22Rv1 (cell line): ENCODE measurements around the gene RFTN2.

Source experiments
- H3K27ac ChIP-seq: fragments of 450-650 bp; 2 replicates; pipeline ENCODE4 v1.5.1; 2017
- ZFX ChIP-seq: fragments of 450-650 bp; IDR thresholded peaks from 2 replicates; pipeline ENCODE4 v1.6.1; 2017; ENCODE audit warnings: antibody characterized with exemption, borderline replicate concordance
- TF ChIP-seq, protein P1 (sequence below): fragments of 450-650 bp; IDR thresholded peaks from 2 replicates; pipeline ENCODE4 v1.5.1; 2017; ENCODE audit warnings: mild to moderate bottlenecking

Gene RFTN2

DNA sequence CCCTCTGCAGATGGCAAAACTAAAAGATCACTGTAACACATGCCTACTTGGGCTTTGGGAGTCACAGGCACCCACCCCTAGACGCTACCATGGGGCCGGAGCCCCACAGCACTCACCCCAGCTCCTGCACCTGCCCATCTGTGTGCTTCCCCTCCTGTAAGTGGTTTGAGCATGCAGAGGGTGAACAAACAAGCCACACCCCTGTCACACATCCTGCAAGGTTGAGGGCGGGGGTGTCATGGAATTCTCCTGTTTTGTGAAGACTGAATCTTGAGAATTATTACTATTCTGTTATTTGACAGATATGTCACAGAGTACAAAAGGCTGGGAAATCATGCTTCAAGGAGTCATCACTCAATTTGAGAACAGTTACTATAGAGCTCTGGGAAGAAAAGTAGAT, 60.9 kb downstream of the RFTN2 start:
- TF ChIP-seq ZFX = no peak
- TF ChIP-seq, protein P1, sequence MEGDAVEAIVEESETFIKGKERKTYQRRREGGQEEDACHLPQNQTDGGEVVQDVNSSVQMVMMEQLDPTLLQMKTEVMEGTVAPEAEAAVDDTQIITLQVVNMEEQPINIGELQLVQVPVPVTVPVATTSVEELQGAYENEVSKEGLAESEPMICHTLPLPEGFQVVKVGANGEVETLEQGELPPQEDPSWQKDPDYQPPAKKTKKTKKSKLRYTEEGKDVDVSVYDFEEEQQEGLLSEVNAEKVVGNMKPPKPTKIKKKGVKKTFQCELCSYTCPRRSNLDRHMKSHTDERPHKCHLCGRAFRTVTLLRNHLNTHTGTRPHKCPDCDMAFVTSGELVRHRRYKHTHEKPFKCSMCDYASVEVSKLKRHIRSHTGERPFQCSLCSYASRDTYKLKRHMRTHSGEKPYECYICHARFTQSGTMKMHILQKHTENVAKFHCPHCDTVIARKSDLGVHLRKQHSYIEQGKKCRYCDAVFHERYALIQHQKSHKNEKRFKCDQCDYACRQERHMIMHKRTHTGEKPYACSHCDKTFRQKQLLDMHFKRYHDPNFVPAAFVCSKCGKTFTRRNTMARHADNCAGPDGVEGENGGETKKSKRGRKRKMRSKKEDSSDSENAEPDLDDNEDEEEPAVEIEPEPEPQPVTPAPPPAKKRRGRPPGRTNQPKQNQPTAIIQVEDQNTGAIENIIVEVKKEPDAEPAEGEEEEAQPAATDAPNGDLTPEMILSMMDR = no peak

DNA sequence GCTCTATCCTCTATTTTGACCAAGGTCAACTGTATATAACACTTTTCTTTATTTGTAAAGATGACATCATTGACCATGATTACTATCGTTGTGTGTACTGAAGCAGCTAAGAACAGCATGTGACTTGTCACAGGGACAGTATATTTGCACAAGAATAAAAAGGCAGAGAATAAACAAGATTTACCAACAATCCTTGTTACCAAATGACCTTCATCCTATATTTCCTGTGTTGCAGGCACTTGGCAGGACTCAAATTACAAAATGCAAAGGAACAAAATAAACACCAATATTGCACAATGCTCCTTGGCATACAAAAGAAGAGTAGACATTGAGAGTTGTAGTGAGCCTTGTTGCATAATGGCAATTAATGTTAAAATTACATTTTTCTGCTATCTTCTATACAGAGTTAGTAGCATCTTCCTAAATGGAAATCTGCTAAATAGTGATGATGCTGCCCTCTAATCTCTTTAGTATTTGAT, 61.8 kb downstream of the RFTN2 start:
- H3K27ac ChIP-seq = peak overlapping the region; percentile 95
- TF ChIP-seq, protein P1 = no peak
- TF ChIP-seq ZFX = no peak

More for the DNA sequence above, 60.9 kb downstream of the RFTN2 start:
- H3K27ac ChIP-seq = peak overlapping the region; percentile 95

DNA sequence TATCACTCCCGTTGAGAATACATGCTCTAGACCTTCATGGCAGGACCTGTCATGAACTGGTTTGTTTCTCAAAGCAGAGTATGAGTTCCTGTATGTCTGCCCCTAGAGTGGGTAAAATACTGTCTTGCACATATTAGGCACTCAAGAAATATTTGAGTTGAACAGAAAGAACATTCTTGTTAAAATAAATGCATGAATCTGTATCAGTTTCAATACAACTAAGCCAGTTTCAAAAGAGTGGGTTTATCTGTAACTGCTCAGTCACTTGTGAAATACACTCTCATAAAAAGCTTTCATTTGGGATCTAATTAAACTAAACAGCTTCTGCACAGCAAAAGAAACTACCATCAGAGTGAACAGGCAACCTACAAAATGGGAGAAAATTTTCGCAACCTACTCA, 69.2 kb downstream of the RFTN2 start:
- no peak for TF ChIP-seq ZFX
- TF ChIP-seq, protein P1 = no peak
- H3K27ac ChIP-seq = no peak overlapping the region

DNA sequence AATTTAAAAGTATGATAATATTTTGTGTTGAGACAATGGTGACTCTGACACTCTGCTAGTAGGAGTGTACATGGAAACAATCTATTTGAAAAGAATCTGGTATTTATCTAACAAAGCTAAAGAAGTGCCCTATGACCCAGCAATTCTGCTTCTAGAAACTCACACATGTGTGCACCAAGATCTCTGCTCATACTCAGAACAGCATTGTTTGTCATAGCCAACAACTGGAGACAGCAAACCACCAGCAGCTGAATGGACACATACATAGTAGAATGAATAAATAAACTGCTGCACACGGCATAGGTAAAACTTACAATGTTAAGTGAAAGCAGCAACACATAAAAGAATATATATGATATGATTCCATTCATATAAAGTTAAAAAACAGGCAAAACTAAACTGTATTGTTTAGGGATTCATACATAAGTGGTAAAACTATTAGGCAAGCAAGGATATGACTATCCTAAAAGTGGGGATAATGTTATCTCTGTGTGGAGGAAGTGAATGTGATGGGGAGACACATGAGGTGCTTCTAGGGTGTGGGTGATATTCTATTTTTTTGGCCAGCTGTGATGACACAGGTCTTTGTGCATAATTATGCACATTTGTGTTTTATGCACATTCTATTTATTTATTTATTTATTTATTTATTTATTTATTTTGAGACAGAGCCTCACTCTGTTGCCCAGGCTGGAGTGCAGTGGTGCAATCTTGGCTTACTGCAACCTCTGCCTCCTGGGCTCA, 71.1 kb downstream of the RFTN2 start:
- TF ChIP-seq ZFX = no peak
- TF ChIP-seq, protein P1 = no peak

DNA sequence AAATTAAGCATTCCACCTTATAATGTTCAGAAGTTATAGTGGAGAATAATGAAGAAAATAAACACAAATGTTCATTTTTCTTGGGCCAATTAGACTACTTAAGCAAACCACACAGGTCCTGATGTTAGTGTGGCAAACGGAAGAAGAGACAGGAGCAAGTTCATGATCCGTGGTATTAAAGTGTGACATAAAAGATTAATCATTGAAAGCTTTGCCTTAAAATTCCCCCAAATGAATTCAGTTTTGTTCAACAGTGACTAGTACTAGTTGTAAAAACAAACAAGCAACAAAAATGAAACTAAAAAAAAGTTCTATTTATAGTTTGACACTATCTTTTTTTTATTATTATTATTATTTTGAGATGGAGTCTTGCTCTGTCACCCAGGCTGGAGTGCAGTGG, 73.7 kb downstream of the RFTN2 start:
- H3K27ac ChIP-seq = no peak overlapping the region
- no peak for TF ChIP-seq ZFX
- TF ChIP-seq, protein P1 = no peak

More for the DNA sequence above, 71.1 kb downstream of the RFTN2 start:
- no peak overlapping the region for H3K27ac ChIP-seq

DNA sequence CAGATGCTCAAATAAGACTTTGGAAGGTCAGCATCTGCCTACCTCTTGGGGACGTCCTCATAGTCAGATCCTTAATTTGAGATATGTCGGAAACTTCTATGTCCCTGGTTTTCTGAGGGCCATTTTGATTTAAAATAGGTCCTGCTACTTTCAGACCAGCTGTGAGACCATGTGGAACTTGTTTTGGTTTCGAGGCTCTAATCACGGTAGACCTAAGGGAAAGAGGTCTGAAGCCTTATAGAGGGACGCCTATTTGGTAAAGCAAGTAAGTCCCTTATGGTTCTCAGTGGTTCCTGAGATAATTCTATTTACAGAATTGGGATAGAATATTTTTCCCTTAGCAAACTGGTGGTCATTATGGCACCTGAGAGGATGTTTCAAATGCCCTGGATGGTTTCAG, 75.1 kb downstream of the RFTN2 start:
- TF ChIP-seq, protein P1 = no peak
- no peak for TF ChIP-seq ZFX
- no peak overlapping the region for H3K27ac ChIP-seq

DNA sequence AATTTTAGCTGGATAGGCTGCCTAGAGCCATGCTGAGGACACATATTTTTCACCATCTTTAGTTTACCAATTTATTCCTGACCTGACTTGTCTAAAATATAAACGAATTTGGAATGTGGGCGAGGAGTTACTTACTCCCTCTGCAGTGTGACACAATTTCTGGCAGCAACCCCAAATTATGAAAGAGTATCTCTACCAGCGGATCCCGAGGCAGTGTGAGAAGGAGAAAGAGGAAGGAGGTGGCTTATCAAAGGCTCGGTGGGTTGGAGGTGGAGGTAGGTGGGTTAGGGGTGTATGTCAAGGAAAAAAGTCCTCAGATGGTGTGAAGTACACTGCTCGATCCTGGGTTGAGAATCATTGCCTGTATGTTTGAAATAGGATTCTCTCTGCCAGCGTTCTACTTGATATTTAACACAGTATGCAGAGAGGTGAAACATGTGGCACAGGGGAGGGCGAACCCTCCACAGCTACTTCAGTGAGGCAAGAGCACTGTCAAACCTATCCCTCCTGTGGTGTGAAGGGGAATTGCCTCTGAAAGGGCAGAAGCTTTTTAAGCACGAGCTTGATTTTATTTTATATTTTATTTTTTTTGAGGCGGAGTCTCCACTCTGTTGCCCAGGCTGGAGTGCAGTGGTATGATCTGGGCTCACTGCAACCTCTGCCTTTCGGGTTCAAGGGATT, 76.0 kb downstream of the RFTN2 start:
- TF ChIP-seq, protein P1 = peak; percentile 28
- no peak for TF ChIP-seq ZFX
- H3K27ac ChIP-seq = no peak overlapping the region
